HCT116 (cell line): ENCODE data around the gene ROBO1. TPM values are rescaled to one million over a fixed set of nuclear protein-coding genes. Genes with fewer than 3 reads are reported as not detected.

Experiments used
- ATAC-seq: fragments of 200-7000 bp; cut with Tn5 transposase; 2 replicates; pipeline ENCODE4 v1.9.1; 2020; ENCODE audit warnings: mild to moderate bottlenecking, moderate library complexity
- BruUV-seq: library from RNA; stranded (reverse); fragments of 400-500 nt; replicated peaks from 2 replicates; lab custom pipeline; 2021; lab: Mats Ljungman, UMichigan
- CTCF ChIA-PET: fragments of 300-600 bp; sonication (Branson Sonifier 250); formaldehyde crosslinking; loops from one replicate; lab custom pipeline; 2021; ENCODE audit warnings: antibody characterized with exemption; lab: Charles Lee
- POLR2A ChIA-PET: fragments of 300-600, 350-600 bp; sonication (Branson Sonifier 250); formaldehyde crosslinking; loops from one replicate; lab custom pipeline; 2021; ENCODE audit warnings: antibody characterized with exemption; lab: Charles Lee
- RAD21 ChIA-PET, 2 experiments: fragments of 300-600 bp; sonication (Branson Sonifier 250); formaldehyde crosslinking; loops; one replicate each; lab custom pipeline; 2023; ENCODE audit warnings: low total read pairs in 2 of 2; ENCODE audit not compliant: uncharacterized antibody in 2 of 2, unreplicated experiment in 2 of 2, low non-redundant PET in 1 of 2; lab: Charles Lee
- DNase-seq: peaks from one replicate; pipeline ENCODE4 v3.0.0-alpha.2; 2010; ENCODE audit warnings: low read depth, low spot score
- H2AFZ ChIP-seq: fragments of 200-600 bp; shearing (Covaris generic), sonication (generic); 2 replicates; pipeline ENCODE4 v1.6.1; 2017; ENCODE audit warnings: low read depth, mixed run types, mixed read lengths, antibody characterized with exemption, low read length; ENCODE audit not compliant: poor library complexity, severe bottlenecking
- H3K27ac ChIP-seq: 2 replicates; pipeline ENCODE4 v1.5.1; 2012; ENCODE audit warnings: low read depth, low read length
- H3K27me3 ChIP-seq: fragments of 200-600 bp; sonication (generic); 2 replicates; pipeline ENCODE4 v1.6.1; 2016; ENCODE audit warnings: mixed run types, low read length, mixed read lengths; ENCODE audit not compliant: insufficient read depth
- H3K36me3 ChIP-seq, 2 experiments: fragments of 200-500 bp in 1 of 2; fragments of 200-600 bp in 1 of 2; sonication (Bioruptor generic) in 1 of 2; sonication (generic) in 1 of 2; 2 replicates each; pipeline versions ENCODE4 v1.5.1 to v1.6.1; 2014 to 2016; ENCODE audit warnings: low read length in 2 of 2, inconsistent platforms in 1 of 2, mixed read lengths in 1 of 2, mixed run types in 1 of 2; ENCODE audit not compliant: insufficient read depth in 2 of 2, control insufficient read depth in 1 of 2
- H3K4me1 ChIP-seq, 2 experiments: fragments of 200-600 bp in 1 of 2; sonication (generic) in 1 of 2; 2 replicates each; pipeline versions ENCODE4 v1.5.1 to v1.6.1; 2012 to 2017; ENCODE audit warnings: low read length in 2 of 2, inconsistent platforms in 1 of 2, mild to moderate bottlenecking in 1 of 2, mixed read lengths in 1 of 2, mixed run types in 1 of 2, moderate library complexity in 1 of 2; ENCODE audit not compliant: insufficient read depth in 2 of 2, control insufficient read depth in 1 of 2
- H3K4me2 ChIP-seq: fragments of 200-600 bp; sonication (generic); 2 replicates; pipeline ENCODE4 v1.6.1; 2017; ENCODE audit warnings: mixed run types, low read length, mixed read lengths
- H3K4me3 ChIP-seq, 2 experiments: fragments of 200-600 bp in 1 of 2; sonication (generic) in 1 of 2; replicated peaks in 1 of 2; 2 replicates each; pipeline ENCODE4 v1.5.1; 2011 to 2016; ENCODE audit warnings: low read length in 2 of 2, control low read depth in 1 of 2, low read depth in 1 of 2, mild to moderate bottlenecking in 1 of 2, mixed read lengths in 1 of 2, mixed run types in 1 of 2
- H3K79me2 ChIP-seq: fragments of 200-600 bp; sonication (generic); 2 replicates; pipeline ENCODE4 v1.6.1; 2017; ENCODE audit warnings: mild to moderate bottlenecking, mixed run types, low read length, moderate library complexity, mixed read lengths; ENCODE audit not compliant: insufficient read depth
- H3K9ac ChIP-seq: fragments of 200-600 bp; sonication (generic); 2 replicates; pipeline ENCODE4 v1.6.1; 2016; ENCODE audit warnings: low read length, mixed read lengths
- H3K9me2 ChIP-seq: fragments of 200-600 bp; sonication (generic), shearing (Covaris generic); 2 replicates; pipeline ENCODE4 v1.6.1; 2017; ENCODE audit warnings: mixed run types, mild to moderate bottlenecking, moderate library complexity; ENCODE audit not compliant: insufficient read depth
- H3K9me3 ChIP-seq, 2 experiments: fragments of 200-500 bp in 1 of 2; fragments of 200-600 bp in 1 of 2; sonication (Bioruptor generic) in 1 of 2; sonication (generic) in 1 of 2; 2 replicates each; pipeline ENCODE4 v1.6.1; 2014 to 2017; ENCODE audit warnings: low read length in 2 of 2, mixed read lengths in 2 of 2, inconsistent platforms in 1 of 2, low read depth in 1 of 2, mild to moderate bottlenecking in 1 of 2, mixed run types in 1 of 2, moderate library complexity in 1 of 2; ENCODE audit not compliant: control insufficient read depth in 1 of 2, insufficient read depth in 1 of 2
- H4K20me1 ChIP-seq: fragments of 200-600 bp; sonication (generic), shearing (Covaris generic); 2 replicates; pipeline ENCODE4 v1.6.1; 2017; ENCODE audit warnings: mixed run types, mild to moderate bottlenecking, moderate library complexity; ENCODE audit not compliant: insufficient read depth
- CBX3 ChIP-seq: IDR thresholded peaks from 2 replicates; pipeline ENCODE4 v1.6.1; 2012; ENCODE audit warnings: low read depth
- CEBPB ChIP-seq: IDR thresholded peaks from 2 replicates; pipeline ENCODE4 v1.6.1; 2012; ENCODE audit warnings: low read depth
- EGR1 ChIP-seq: IDR thresholded peaks from 2 replicates; pipeline ENCODE4 v1.6.1; 2012; ENCODE audit warnings: low read depth
- ELF1 ChIP-seq: IDR thresholded peaks from 2 replicates; pipeline ENCODE4 v1.6.1; 2012; ENCODE audit warnings: low read depth, borderline replicate concordance
- EZH2phosphoT487 ChIP-seq: fragments of 200-600 bp; IDR thresholded peaks from 2 replicates; pipeline ENCODE4 v1.6.1; 2018; ENCODE audit warnings: antibody characterized with exemption, borderline replicate concordance
- FOSL1 ChIP-seq: IDR thresholded peaks from 2 replicates; pipeline ENCODE4 v1.6.1; 2012; ENCODE audit warnings: low read depth
- POLR2A ChIP-seq: IDR thresholded peaks from 2 replicates; pipeline ENCODE4 v1.7.0; 2011; ENCODE audit warnings: borderline replicate concordance; ENCODE audit not compliant: insufficient read depth, insufficient read length; ENCODE audit errors: extremely low read depth
- POLR2AphosphoS5 ChIP-seq: IDR thresholded peaks from 2 replicates; pipeline ENCODE4 v1.6.1; 2011; ENCODE audit warnings: mild to moderate bottlenecking, low read depth, low read length, moderate library complexity
- RAD21 ChIP-seq: IDR thresholded peaks from 2 replicates; pipeline ENCODE4 v1.6.1; 2012; ENCODE audit warnings: low read depth, mild to moderate bottlenecking
- SP1 ChIP-seq: IDR thresholded peaks from 2 replicates; pipeline ENCODE4 v1.6.1; 2012; ENCODE audit warnings: low read depth
- SRF ChIP-seq: IDR thresholded peaks from 2 replicates; pipeline ENCODE4 v1.6.1; 2012; ENCODE audit warnings: low read depth
- TCF7L2 ChIP-seq: IDR thresholded peaks from 2 replicates; pipeline ENCODE4 v1.7.0; 2011; ENCODE audit warnings: borderline replicate concordance, inconsistent platforms; ENCODE audit not compliant: insufficient read depth, insufficient read length; ENCODE audit errors: extremely low read depth
- YY1 ChIP-seq: IDR thresholded peaks from 2 replicates; pipeline ENCODE4 v1.6.1; 2011; ENCODE audit warnings: low read length, low read depth, moderate library complexity, mild to moderate bottlenecking; ENCODE audit not compliant: insufficient replicate concordance; ENCODE audit errors: extremely low read depth
- ZFX ChIP-seq: fragments of 450-650 bp; IDR thresholded peaks from 2 replicates; pipeline ENCODE4 v1.6.1; 2017
- ZNF274 ChIP-seq: fragments of 200-500 bp; sonication (Bioruptor generic); IDR thresholded peaks from 2 replicates; pipeline ENCODE4 v1.6.1; 2014; ENCODE audit warnings: mild to moderate bottlenecking, low read depth, low read length, inconsistent platforms
- intact Hi-C: fragments of 100-400 bp; cut with micrococcal nuclease; formaldehyde crosslinking; loops from 2 replicates; pipeline ENCODE4 v1.10.0; 2022
- total RNA-seq: library from RNA; stranded (reverse); gene quantifications from one replicate; pipeline ENCODE4 v1.2.1, GENCODE V29; 2021; ENCODE audit not compliant: unreplicated experiment
- TF ChIP-seq, protein P1 (sequence below): IDR thresholded peaks from 2 replicates; pipeline ENCODE4 v1.6.1; 2012
- TF ChIP-seq, protein P2 (sequence below): IDR thresholded peaks from 2 replicates; pipeline ENCODE4 v1.6.1; 2012
- TF ChIP-seq, protein P3 (sequence below), 3 experiments: fragments of 200-600 bp in 1 of 3; sonication (generic) in 1 of 3; IDR thresholded peaks in 2 of 3; conservative IDR thresholded peaks in 1 of 3; 2 replicates each; pipeline ENCODE4 v1.5.1; 2012 to 2017; ENCODE audit warnings: low read depth in 2 of 3, low read length in 2 of 3, antibody characterized with exemption in 1 of 3, borderline replicate concordance in 1 of 3, control low read depth in 1 of 3, mild to moderate bottlenecking in 1 of 3, mixed read lengths in 1 of 3, mixed run types in 1 of 3, moderate library complexity in 1 of 3; ENCODE audit not compliant: insufficient read depth in 1 of 3
- TF ChIP-seq, protein P4 (sequence below): IDR thresholded peaks from 2 replicates; pipeline ENCODE4 v1.6.1; 2012; ENCODE audit warnings: low read depth

ROBO1 gene
- total RNA-seq, 1 experiment from 2014 or later = 0.27 TPM

- H3K4me3 ChIP-seq = no peak overlapping the region
- H3K27me3 ChIP-seq = no peaks in the 10 kb centered on the region
- no peaks in the 10 kb centered on the region for H4K20me1 ChIP-seq
- no peak overlapping the region for H3K4me2 ChIP-seq
- ChIA-PET CTCF (no interaction called here), RAD21 (no interaction called here), POLR2A (no interaction called here)
- H3K9me3 ChIP-seq = peaks cover 4 to 6% of the 10 kb centered on the region in 2 experiments; a peak in 2 of 4 replicates
- no peak for TF ChIP-seq TCF7L2
- TF ChIP-seq, protein P1, sequence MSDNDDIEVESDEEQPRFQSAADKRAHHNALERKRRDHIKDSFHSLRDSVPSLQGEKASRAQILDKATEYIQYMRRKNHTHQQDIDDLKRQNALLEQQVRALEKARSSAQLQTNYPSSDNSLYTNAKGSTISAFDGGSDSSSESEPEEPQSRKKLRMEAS = no peak
- no peak for TF ChIP-seq ZNF274
- TF ChIP-seq YY1 = no peak
- TF ChIP-seq, protein P2, sequence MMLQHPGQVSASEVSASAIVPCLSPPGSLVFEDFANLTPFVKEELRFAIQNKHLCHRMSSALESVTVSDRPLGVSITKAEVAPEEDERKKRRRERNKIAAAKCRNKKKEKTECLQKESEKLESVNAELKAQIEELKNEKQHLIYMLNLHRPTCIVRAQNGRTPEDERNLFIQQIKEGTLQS = no peak
- no peak for TF ChIP-seq POLR2A
- TF ChIP-seq SRF = no peak
- TF ChIP-seq, protein P3, sequence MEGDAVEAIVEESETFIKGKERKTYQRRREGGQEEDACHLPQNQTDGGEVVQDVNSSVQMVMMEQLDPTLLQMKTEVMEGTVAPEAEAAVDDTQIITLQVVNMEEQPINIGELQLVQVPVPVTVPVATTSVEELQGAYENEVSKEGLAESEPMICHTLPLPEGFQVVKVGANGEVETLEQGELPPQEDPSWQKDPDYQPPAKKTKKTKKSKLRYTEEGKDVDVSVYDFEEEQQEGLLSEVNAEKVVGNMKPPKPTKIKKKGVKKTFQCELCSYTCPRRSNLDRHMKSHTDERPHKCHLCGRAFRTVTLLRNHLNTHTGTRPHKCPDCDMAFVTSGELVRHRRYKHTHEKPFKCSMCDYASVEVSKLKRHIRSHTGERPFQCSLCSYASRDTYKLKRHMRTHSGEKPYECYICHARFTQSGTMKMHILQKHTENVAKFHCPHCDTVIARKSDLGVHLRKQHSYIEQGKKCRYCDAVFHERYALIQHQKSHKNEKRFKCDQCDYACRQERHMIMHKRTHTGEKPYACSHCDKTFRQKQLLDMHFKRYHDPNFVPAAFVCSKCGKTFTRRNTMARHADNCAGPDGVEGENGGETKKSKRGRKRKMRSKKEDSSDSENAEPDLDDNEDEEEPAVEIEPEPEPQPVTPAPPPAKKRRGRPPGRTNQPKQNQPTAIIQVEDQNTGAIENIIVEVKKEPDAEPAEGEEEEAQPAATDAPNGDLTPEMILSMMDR (IDR thresholded peaks at IDR 0.05 in 2 of 3, conservative IDR thresholded peaks at IDR 0.05 in 1 of 3; ENCODE audit: borderline replicate concordance in 1 of 3, insufficient read depth in 1 of 3, low read depth in 2 of 3, low read length in 2 of 3) = no peak
- TF ChIP-seq ELF1 = no peak
- TF ChIP-seq EGR1 = no peak
- no peak for TF ChIP-seq CEBPB
- TF ChIP-seq SP1 = no peak
- TF ChIP-seq EZH2phosphoT487 = no peak
- TF ChIP-seq FOSL1 = no peak
- no peak for TF ChIP-seq CBX3
- no peak for TF ChIP-seq POLR2AphosphoS5
- TF ChIP-seq, protein P4, sequence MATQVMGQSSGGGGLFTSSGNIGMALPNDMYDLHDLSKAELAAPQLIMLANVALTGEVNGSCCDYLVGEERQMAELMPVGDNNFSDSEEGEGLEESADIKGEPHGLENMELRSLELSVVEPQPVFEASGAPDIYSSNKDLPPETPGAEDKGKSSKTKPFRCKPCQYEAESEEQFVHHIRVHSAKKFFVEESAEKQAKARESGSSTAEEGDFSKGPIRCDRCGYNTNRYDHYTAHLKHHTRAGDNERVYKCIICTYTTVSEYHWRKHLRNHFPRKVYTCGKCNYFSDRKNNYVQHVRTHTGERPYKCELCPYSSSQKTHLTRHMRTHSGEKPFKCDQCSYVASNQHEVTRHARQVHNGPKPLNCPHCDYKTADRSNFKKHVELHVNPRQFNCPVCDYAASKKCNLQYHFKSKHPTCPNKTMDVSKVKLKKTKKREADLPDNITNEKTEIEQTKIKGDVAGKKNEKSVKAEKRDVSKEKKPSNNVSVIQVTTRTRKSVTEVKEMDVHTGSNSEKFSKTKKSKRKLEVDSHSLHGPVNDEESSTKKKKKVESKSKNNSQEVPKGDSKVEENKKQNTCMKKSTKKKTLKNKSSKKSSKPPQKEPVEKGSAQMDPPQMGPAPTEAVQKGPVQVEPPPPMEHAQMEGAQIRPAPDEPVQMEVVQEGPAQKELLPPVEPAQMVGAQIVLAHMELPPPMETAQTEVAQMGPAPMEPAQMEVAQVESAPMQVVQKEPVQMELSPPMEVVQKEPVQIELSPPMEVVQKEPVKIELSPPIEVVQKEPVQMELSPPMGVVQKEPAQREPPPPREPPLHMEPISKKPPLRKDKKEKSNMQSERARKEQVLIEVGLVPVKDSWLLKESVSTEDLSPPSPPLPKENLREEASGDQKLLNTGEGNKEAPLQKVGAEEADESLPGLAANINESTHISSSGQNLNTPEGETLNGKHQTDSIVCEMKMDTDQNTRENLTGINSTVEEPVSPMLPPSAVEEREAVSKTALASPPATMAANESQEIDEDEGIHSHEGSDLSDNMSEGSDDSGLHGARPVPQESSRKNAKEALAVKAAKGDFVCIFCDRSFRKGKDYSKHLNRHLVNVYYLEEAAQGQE = no peak
- TF ChIP-seq ZFX = no peak
- no peak for TF ChIP-seq RAD21
- BruUV-seq = no TSS peak
- no peak for DNase-seq
- intact Hi-C loops = no loop called here
- no peak overlapping the region for H2AFZ ChIP-seq
- no peak overlapping the region for H3K9ac ChIP-seq
- no peak for ATAC-seq
- no peaks in the 10 kb centered on the region for H3K4me1 ChIP-seq
- H3K27ac ChIP-seq = no peak overlapping the region
- no peaks in the 10 kb centered on the region for H3K79me2 ChIP-seq
- no peaks in the 10 kb centered on the region for H3K36me3 ChIP-seq
- H3K9me2 ChIP-seq = no peaks in the 10 kb centered on the region
These were observed 224.4 kb downstream of the ROBO1 start for GRCh38 chr3:79543218-79543982.
